Measurements from ENCODE around the gene ACAD8. TPM values are rescaled to one million over a fixed set of nuclear protein-coding genes. Genes with fewer than 3 reads are reported as not detected.
"Not testable (repeated sequence)": the region's sequence is repeated elsewhere in the genome, so short reads cannot be mapped to it uniquely, and the experiment has no call there.

ACAD8 gene
- total RNA-seq, 1 donor from 2014 or later = 13.0 TPM

DNA sequence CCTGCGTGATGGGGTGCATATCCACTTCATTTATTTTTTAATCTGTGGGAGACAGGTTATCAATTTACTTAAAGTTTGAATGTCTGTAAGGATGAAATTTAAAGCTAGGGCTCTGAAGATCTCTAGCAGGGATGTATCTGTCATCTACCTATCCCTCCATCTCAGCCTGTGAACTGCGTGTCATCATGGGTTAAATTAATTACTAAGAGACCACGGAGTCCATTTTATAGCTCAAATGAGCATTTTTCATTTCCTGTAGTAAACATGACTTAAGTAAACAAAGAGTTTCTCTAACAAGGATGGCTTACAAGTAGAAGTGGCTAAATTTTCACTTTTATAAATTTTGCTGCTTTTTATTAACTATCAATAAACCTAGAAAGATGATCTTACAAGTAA lies 19.9 kb downstream of the ACAD8 start:
- Histone ChIP-seq H3K36me3 (ENCODE audit: control insufficient read depth in 3 of 3, insufficient read depth in 3 of 3, low read length in 3 of 3) (no peaks in the 10 kb centered on the region), H3K9ac (ENCODE audit: low read depth in 1 of 3, low read length in 3 of 3) (no peak overlapping the region), H3K27ac (ENCODE audit: low read depth, low read length) (no peak overlapping the region), H3K9me3 (ENCODE audit: control insufficient read depth in 3 of 3, low read length in 3 of 3) (peaks cover 0 to under 1% (median 0%) of the 10 kb centered on the region in 3 donors), H3K4me1 (ENCODE audit: control insufficient read depth in 3 of 3, insufficient read depth in 3 of 3, low read length in 3 of 3) (peaks cover 8 to 20% (median 14%) of the 10 kb centered on the region in 3 donors), H3K4me3 (ENCODE audit: low read length in 3 of 3) (no peak overlapping the region), H3K27me3 (ENCODE audit: control insufficient read depth in 3 of 3, insufficient read depth in 3 of 3, low read length in 3 of 3) (peaks cover 74 to 77% (median 76%) of the 10 kb centered on the region in 3 donors)

DNA sequence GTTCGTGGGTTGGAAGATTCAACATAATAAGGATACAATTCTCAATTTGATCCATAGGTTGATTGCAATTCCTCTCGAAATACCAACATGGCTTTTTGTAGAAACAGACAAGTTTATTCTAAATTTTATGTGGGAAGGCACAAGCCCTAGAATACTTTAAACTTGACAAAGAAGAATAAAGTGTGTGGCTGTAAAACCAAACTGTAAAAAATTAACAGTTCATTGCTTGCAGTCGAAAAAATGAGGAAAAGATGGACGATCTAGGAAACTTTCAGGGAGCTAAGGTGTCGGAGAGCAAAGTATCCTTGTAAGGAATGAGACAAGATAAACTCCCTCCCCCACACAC lies 21.8 kb downstream of the ACAD8 start:
- Histone ChIP-seq H3K4me1 (ENCODE audit: control insufficient read depth in 3 of 3, insufficient read depth in 3 of 3, low read length in 3 of 3) (peaks cover 8 to 20% (median 14%) of the 10 kb centered on the region in 3 donors), H3K27me3 (ENCODE audit: control insufficient read depth in 3 of 3, insufficient read depth in 3 of 3, low read length in 3 of 3) (peaks cover 70 to 80% (median 75%) of the 10 kb centered on the region in 3 donors), H3K36me3 (ENCODE audit: control insufficient read depth in 3 of 3, insufficient read depth in 3 of 3, low read length in 3 of 3) (no peaks in the 10 kb centered on the region), H3K27ac (ENCODE audit: low read depth, low read length) (no peak overlapping the region), H3K9ac (ENCODE audit: low read depth in 1 of 3, low read length in 3 of 3) (no peak overlapping the region), H3K9me3 (ENCODE audit: control insufficient read depth in 3 of 3, low read length in 3 of 3) (peaks cover 0 to 5% (median 0%) of the 10 kb centered on the region in 3 donors), H3K4me3 (ENCODE audit: low read length in 3 of 3) (no peak overlapping the region)

DNA sequence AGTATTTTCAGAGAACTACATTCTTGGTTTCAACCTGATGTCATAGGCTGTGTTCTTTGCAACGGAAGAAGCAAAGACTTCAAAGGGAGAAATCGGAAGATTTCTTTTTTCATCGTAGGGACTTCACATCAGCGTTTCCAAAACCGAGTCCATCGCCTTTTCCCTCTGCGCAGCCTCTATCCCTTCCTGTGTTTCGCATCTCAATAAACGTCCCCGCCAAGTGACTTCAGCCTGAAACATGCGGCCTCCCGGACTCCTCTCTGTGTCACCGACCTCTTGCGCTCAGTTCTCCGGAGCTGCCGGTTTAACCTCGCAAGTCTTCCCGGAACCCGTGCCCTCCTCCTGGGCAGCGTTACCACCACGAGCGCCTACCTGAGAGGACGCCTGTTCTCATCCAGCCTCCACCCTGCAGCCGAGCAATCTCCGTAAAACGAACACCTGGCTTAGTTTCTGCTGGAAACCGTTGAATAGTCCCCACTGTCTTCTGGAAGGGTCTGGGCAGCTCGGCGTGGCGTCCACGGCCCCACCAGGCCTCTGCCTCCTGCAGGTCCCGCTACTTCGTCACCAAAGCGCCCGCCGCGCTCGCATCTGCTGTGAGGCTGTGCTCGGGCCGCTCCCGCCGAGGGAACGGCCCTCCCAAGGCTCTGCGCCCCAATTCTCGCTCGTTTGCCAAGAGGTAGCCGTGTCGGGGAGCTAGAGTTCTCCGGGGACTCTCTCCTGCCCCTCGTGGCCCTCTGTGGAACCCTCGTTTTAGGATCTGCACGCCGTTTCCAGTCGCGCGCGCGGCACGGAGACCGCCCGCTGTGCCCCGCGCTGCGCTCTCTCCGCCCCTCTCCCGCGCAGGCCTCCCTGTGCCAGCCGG lies 22.4 kb downstream of the ACAD8 start, which contains the start of gene GLB1L3:
GLB1L3 (plus strand) TSS at position 846 of the 862 bp plus-strand sequence. CDS start 362 bp downstream, outside the sequence.
- Histone ChIP-seq H3K9ac (ENCODE audit: low read depth in 1 of 3, low read length in 3 of 3) (no peak within 1 kb of the TSS), H3K36me3 (ENCODE audit: control insufficient read depth in 3 of 3, insufficient read depth in 3 of 3, low read length in 3 of 3) (no peaks in the 10 kb centered on the region), H3K9me3 (ENCODE audit: control insufficient read depth in 3 of 3, low read length in 3 of 3) (peaks cover 0 to 5% (median 0%) of the 10 kb centered on the region in 3 donors), H3K4me1 (ENCODE audit: control insufficient read depth in 3 of 3, insufficient read depth in 3 of 3, low read length in 3 of 3) (peaks cover 8 to 20% (median 14%) of the 10 kb centered on the region in 3 donors), H3K27me3 (ENCODE audit: control insufficient read depth in 3 of 3, insufficient read depth in 3 of 3, low read length in 3 of 3) (peaks cover 66 to 74% (median 71%) of the 10 kb centered on the region in 3 donors), H3K4me3 (ENCODE audit: low read length in 3 of 3) (peak within 1 kb of the TSS; percentile 43 to 52 (median 46)), H3K27ac (ENCODE audit: low read depth, low read length) (no peak within 1 kb of the TSS)

DNA sequence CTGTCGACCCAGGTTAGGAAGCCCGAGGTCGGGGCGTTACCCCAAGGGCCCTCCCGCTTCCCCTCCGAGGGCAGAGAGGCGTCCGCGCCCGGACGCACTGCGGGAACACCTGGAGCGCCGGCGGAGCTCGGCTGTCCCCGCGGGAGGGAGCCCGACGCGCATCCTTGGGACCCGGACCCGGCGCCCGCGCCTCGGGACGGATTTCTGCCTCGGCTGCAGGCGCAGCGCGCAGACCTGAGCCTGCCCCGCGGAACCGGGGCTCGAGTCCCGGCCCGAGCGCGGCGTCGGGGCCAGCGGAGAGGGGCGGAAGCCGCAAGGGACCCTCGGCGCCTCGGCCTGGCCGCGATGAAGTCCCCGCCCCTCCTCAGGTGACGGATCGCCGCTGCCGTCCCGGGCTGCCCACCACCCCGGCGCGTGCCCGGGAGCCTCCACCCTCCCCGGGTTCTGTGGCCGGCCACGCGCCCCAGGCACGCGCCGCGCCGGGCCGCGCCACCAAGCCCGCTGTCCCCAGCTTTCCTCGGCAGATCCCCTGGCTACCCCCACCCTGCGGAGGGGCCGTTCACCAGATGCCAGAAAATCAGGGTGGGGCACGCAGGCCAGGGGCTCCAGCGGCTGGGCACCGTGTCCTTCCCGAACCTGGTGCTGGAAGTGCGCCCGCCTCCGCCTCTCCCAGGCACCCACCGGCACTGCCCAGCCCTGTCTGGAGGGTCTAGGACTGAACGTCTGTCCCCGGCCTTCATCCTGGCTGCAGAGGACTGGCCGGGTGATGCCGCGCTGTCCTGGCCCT lies 23.2 kb downstream of the ACAD8 start:
- Histone ChIP-seq H3K27me3 (ENCODE audit: control insufficient read depth in 3 of 3, insufficient read depth in 3 of 3, low read length in 3 of 3) (peaks cover 62 to 69% (median 66%) of the 10 kb centered on the region in 3 donors), H3K9me3 (ENCODE audit: control insufficient read depth in 3 of 3, low read length in 3 of 3) (peaks cover 0 to 5% (median 0%) of the 10 kb centered on the region in 3 donors), H3K4me3 (ENCODE audit: low read length in 3 of 3) (peak overlapping the region in 2 of 3 donors; percentile 22 to 46), H3K4me1 (ENCODE audit: control insufficient read depth in 3 of 3, insufficient read depth in 3 of 3, low read length in 3 of 3) (peaks cover 8 to 20% (median 14%) of the 10 kb centered on the region in 3 donors), H3K27ac (ENCODE audit: low read depth, low read length) (no peak overlapping the region), H3K9ac (ENCODE audit: low read depth in 1 of 3, low read length in 3 of 3) (no peak overlapping the region), H3K36me3 (ENCODE audit: control insufficient read depth in 3 of 3, insufficient read depth in 3 of 3, low read length in 3 of 3) (no peaks in the 10 kb centered on the region)

DNA sequence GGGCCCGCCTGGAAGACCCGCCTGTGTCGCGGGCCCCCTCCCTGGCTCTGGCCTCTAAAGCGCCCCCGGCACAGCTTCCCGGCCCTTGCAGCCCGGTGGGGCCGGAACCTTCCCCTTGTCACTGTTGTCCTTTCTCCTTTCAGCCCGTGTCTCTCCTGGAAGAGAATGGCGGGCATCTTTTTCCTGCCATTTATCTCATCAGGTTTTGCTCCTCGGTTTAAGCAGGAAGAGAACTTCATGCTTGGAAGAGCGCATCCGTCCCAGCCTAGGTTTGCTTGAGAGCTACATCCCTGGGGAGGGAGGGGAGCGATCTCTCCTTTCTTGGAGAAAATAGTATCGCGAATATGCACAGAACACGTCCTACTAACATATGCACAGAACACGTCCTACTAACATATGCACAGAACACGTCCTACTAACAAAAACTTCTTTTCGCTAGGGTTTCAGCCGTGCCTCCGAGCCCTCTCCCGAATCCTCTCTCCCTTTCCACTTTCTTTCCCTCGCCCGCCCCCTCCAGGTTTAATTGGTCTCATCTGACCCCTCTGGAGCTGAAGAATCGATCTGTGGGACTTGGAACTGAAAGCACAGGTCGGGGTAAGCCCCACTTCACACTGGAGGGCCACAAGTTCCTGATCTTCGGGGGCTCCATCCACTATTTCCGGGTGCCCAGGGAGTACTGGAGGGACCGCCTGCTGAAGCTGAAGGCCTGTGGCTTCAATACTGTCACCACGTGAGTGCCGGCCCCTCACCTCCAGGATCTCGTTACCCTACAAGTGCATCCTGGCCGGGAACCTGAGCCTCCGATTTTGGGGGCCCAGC lies 24.0 kb downstream of the ACAD8 start:
- Histone ChIP-seq H3K4me1 (ENCODE audit: control insufficient read depth in 3 of 3, insufficient read depth in 3 of 3, low read length in 3 of 3) (peaks cover 8 to 20% (median 14%) of the 10 kb centered on the region in 3 donors), H3K27ac (ENCODE audit: low read depth, low read length) (no peak overlapping the region), H3K9me3 (ENCODE audit: control insufficient read depth in 3 of 3, low read length in 3 of 3) (peaks cover 0 to 5% (median 0%) of the 10 kb centered on the region in 3 donors), H3K4me3 (ENCODE audit: low read length in 3 of 3) (no peak overlapping the region), H3K9ac (ENCODE audit: low read depth in 1 of 3, low read length in 3 of 3) (no peak overlapping the region), H3K27me3 (ENCODE audit: control insufficient read depth in 3 of 3, insufficient read depth in 3 of 3, low read length in 3 of 3) (peaks cover 59 to 64% (median 59%) of the 10 kb centered on the region in 3 donors), H3K36me3 (ENCODE audit: control insufficient read depth in 3 of 3, insufficient read depth in 3 of 3, low read length in 3 of 3) (no peaks in the 10 kb centered on the region)

DNA sequence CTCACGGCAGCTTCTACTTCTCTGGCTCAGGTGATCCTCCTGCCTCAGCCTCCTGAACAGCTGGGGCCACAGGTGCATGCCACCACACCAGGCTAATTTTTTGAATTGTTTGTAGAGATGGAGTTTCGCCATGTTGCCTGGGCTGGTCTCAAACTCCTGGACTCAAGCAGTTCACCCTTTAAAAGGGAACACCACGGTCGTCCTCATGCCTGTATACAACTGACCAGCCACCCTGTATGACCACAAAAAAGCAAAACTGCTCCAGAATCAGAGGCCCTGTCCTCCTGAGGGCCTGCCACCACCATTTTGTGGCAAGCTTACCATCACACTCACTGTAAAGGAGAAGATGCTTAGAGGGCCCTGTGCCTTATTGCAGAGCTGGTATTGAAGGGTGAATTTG lies 25.0 kb downstream of the ACAD8 start:
- Histone ChIP-seq H3K36me3 (ENCODE audit: control insufficient read depth in 3 of 3, insufficient read depth in 3 of 3, low read length in 3 of 3) (no peaks in the 10 kb centered on the region), H3K27me3 (ENCODE audit: control insufficient read depth in 3 of 3, insufficient read depth in 3 of 3, low read length in 3 of 3) (peaks cover 49 to 59% (median 52%) of the 10 kb centered on the region in 3 donors), H3K27ac (ENCODE audit: low read depth, low read length) (no peak overlapping the region)

DNA sequence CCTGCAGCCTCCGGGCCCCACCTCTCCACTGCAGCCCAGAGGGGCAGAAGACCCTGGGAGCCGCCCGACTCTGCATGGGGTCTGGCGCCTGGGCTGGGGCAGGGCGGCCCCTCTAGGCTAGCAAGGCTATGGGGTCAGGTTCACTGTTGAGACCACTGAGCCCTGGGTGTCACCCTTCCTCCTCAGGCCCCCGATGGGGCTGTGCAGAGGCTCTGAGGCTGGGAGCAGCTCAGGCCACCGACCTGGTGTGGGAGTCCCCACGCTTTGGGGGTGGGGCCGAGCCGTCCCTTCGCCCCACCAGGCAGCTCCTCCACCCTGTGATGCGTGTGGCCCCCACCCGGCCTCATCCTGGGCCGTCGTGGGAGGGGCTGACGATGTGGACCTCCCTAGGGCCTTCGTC lies 28.3 kb downstream of the ACAD8 start:
- not testable (repeated sequence) for H3K36me3 ChIP-seq (ENCODE audit: control insufficient read depth in 3 of 3, insufficient read depth in 3 of 3, low read length in 3 of 3); H3K4me3 ChIP-seq (ENCODE audit: low read length in 3 of 3); H3K9ac ChIP-seq (ENCODE audit: low read depth in 1 of 3, low read length in 3 of 3); H3K9me3 ChIP-seq (ENCODE audit: control insufficient read depth in 3 of 3, low read length in 3 of 3); H3K27ac ChIP-seq (ENCODE audit: low read depth, low read length); H3K4me1 ChIP-seq (ENCODE audit: control insufficient read depth in 3 of 3, insufficient read depth in 3 of 3, low read length in 3 of 3)
- H3K27me3 ChIP-seq (ENCODE audit: control insufficient read depth in 3 of 3, insufficient read depth in 3 of 3, low read length in 3 of 3) = peaks cover 21 to 27% (median 22%) of the 10 kb centered on the region in 3 donors

More for the DNA sequence above, 25.0 kb downstream of the ACAD8 start:
- no peak overlapping the region for H3K4me3 ChIP-seq (ENCODE audit: low read length in 3 of 3)
- H3K9ac ChIP-seq (ENCODE audit: low read depth in 1 of 3, low read length in 3 of 3) = no peak overlapping the region
- peaks cover 0 to 5% (median 0%) of the 10 kb centered on the region in 3 donors for H3K9me3 ChIP-seq (ENCODE audit: control insufficient read depth in 3 of 3, low read length in 3 of 3)
- peaks cover 10 to 20% (median 14%) of the 10 kb centered on the region in 3 donors for H3K4me1 ChIP-seq (ENCODE audit: control insufficient read depth in 3 of 3, insufficient read depth in 3 of 3, low read length in 3 of 3)

DNA sequence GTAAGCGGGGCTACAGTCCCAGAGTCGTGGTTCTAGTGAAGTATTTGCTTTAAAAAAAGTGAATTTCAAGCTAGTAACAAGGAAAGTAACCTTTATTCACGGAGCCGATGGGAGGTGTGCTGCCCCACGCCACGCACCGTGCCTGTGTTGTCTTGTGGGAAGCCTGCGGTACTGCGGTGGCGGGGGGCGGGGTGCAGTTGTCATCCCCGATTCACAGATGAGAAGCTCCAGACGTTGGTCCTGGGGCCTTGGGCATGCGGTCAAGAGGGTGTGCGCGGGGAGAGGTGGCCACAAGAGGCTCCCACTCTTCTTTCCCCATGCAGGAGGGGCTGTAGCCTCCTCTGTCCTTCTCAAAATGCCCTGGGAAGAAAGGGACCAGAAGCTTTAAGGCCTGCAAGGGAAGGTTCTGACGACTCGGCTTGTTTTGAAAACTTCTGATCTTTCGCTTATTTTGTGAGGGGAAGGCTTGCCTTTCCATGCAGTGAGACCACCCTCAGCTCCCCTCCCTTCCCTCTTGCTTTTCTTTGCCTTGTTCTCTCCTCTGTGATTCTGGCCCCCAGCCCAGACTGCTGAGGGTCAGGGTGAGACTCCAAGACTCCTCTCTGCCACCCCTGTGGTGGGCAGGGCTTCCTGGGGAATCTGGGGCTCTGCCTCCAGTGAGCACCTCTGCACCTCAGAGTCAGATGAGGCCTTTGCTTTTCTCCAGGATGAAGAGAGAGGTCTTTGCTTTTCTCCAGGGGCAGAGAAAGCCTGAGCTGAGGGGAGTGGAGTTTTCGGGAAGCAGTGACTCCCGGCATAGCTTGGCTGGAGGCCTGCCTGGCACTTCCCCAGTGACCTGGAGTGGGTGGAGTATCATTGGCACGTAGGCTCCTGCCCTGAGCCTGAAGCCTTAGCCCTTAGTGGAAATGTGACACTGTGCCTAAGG lies 29.0 kb downstream of the ACAD8 start:
- no peak overlapping the region for H3K9ac ChIP-seq (ENCODE audit: low read depth in 1 of 3, low read length in 3 of 3)
- peaks cover 13 to 19% (median 15%) of the 10 kb centered on the region in 3 donors for H3K27me3 ChIP-seq (ENCODE audit: control insufficient read depth in 3 of 3, insufficient read depth in 3 of 3, low read length in 3 of 3)
- H3K36me3 ChIP-seq (ENCODE audit: control insufficient read depth in 3 of 3, insufficient read depth in 3 of 3, low read length in 3 of 3) = no peaks in the 10 kb centered on the region
- H3K4me3 ChIP-seq (ENCODE audit: low read length in 3 of 3) = no peak overlapping the region
- peaks cover 0 to 3% (median 1%) of the 10 kb centered on the region in 3 donors for H3K4me1 ChIP-seq (ENCODE audit: control insufficient read depth in 3 of 3, insufficient read depth in 3 of 3, low read length in 3 of 3)
- no peak overlapping the region for H3K27ac ChIP-seq (ENCODE audit: low read depth, low read length)
- H3K9me3 ChIP-seq (ENCODE audit: control insufficient read depth in 3 of 3, low read length in 3 of 3) = peaks cover 0 to 5% (median 0%) of the 10 kb centered on the region in 3 donors
